Measurements from ENCODE around the gene DOK7. TPM values are rescaled to one million over a fixed set of nuclear protein-coding genes. Genes with fewer than 3 reads are reported as not detected.

The DOK7 gene
- total and polyA plus RNA-seq, 4 donors, result 0.13 to 0.84 (median 0.46) TPM

DNA sequence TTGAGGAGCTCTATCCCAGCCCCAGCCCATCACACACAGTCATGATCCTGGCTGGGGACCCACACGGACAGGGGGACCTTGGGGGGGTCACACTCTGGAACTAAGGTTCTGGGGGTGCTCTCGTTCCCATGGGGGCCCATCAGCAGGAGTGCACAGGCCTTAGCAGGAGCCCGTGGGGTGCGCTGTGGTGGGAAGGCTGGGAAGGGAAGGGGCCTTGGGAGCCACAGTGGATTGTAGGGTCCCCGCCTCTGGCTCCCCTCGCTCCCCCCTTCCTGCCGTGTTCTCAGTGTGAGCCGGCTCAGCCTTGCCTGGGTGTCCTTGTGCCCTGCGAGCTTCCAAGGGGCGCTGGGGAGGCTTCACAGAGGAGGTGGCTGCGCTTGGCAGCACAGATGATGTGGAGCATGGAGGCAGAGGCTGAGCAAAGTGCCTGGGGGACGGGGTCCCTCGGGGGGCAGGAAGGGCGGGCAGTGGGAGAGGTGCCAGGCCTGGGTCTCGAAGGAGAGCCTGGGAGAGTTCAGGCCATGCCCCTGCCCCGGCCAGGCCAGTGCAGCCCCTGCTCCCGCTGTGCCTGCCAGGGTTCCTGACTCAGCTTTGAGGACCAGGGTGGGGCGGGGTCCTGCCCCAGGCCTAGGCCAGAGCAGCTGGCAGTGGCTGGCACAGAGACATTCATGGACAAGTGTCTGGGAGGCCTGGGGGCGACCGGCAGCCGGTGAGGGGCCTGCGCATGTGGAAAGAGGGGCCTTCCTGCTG, 26.9 kb upstream of the DOK7 start (continued):
- TF ChIP-seq, protein P1, sequence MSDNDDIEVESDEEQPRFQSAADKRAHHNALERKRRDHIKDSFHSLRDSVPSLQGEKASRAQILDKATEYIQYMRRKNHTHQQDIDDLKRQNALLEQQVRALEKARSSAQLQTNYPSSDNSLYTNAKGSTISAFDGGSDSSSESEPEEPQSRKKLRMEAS (IDR thresholded peaks at IDR 0.05), result no peak
- TF ChIP-seq SP1 (IDR thresholded peaks at IDR 0.05), result no peak
- TF ChIP-seq FOXA1 (IDR thresholded peaks at IDR 0.05), result no peak
- no peak for TF ChIP-seq JUND (IDR thresholded peaks at IDR 0.05)

DNA sequence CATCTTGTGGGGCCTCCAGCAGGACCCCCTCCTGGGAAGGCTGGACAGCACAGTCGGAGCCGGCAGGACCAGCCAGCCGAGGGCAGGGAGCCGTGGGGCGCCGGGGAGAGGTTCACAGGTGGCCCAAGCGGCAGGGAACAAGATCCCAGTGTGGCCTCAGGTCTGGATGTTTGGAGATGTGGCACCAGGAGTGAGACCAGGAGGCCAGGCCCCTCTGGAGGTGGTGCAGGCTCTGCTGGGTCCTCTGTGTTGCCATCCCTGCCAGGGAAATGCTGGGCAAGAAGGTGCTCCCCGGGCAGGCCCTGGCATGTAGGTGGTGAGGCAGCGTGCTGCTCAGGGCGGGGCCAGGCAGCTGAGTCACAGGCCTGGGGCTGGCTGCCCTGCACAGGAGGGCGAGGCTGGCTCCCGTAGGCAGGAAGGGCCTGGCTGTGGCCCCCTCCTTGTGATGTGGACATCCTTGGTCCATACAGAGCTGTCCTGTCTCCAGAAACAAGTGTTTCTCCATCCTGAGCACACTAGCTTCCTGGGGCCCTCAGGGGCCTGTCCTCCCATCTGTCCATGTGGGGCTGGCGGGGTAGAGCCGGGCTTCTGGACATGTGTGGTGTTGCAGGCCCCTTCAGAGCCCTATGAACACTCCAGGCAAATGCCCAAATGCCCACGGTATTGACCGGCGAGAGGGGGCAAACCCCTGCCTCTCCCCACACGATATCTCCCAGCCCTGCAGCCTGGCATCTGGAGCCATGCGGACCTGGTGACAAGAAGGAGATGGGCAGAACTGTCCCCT, 26.1 kb upstream of the DOK7 start:
- no peaks in the 10 kb centered on the region for H3K9me3 ChIP-seq (ENCODE audit: control insufficient read depth in 4 of 4, low read length in 3 of 4)
- no peaks in the 10 kb centered on the region for H3K27me3 ChIP-seq (ENCODE audit: control insufficient read depth in 4 of 4, insufficient read depth in 4 of 4, low read length in 3 of 4)
- no peak overlapping the region for H3K4me3 ChIP-seq (ENCODE audit: low read depth in 1 of 3, low read length in 3 of 3)
- no peak for TF ChIP-seq FOXA1 (IDR thresholded peaks at IDR 0.05)
- no peak for TF ChIP-seq JUND (IDR thresholded peaks at IDR 0.05)
- TF ChIP-seq TAF1 (conservative IDR thresholded peaks at IDR 0.05), result no peak
- TF ChIP-seq FOXA2 (IDR thresholded peaks at IDR 0.05), result no peak
- TF ChIP-seq HNF4A (conservative IDR thresholded peaks at IDR 0.05), result no peak
- no peak for TF ChIP-seq YY1 (IDR thresholded peaks at IDR 0.05)
- TF ChIP-seq GABPA (IDR thresholded peaks at IDR 0.05 in 1 of 2, conservative IDR thresholded peaks at IDR 0.05 in 1 of 2), result no peak
- TF ChIP-seq HNF4G (IDR thresholded peaks at IDR 0.05), result no peak
- TF ChIP-seq, protein P2, sequence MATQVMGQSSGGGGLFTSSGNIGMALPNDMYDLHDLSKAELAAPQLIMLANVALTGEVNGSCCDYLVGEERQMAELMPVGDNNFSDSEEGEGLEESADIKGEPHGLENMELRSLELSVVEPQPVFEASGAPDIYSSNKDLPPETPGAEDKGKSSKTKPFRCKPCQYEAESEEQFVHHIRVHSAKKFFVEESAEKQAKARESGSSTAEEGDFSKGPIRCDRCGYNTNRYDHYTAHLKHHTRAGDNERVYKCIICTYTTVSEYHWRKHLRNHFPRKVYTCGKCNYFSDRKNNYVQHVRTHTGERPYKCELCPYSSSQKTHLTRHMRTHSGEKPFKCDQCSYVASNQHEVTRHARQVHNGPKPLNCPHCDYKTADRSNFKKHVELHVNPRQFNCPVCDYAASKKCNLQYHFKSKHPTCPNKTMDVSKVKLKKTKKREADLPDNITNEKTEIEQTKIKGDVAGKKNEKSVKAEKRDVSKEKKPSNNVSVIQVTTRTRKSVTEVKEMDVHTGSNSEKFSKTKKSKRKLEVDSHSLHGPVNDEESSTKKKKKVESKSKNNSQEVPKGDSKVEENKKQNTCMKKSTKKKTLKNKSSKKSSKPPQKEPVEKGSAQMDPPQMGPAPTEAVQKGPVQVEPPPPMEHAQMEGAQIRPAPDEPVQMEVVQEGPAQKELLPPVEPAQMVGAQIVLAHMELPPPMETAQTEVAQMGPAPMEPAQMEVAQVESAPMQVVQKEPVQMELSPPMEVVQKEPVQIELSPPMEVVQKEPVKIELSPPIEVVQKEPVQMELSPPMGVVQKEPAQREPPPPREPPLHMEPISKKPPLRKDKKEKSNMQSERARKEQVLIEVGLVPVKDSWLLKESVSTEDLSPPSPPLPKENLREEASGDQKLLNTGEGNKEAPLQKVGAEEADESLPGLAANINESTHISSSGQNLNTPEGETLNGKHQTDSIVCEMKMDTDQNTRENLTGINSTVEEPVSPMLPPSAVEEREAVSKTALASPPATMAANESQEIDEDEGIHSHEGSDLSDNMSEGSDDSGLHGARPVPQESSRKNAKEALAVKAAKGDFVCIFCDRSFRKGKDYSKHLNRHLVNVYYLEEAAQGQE (IDR thresholded peaks at IDR 0.05), result no peak
- H3K4me1 ChIP-seq (ENCODE audit: control insufficient read depth in 4 of 4, insufficient read depth in 4 of 4, low read length in 3 of 4), result peaks cover 3 to 10% (median 6%) of the 10 kb centered on the region in 4 donors
- no peak for DNase-seq (ENCODE audit: low spot score)
- H3K27ac ChIP-seq (ENCODE audit: low read depth in 1 of 2, low read length in 2 of 2), result no peak overlapping the region
- no peak overlapping the region for H3K9ac ChIP-seq (ENCODE audit: low read depth in 1 of 2, low read length in 2 of 2)
- peaks cover 0 to 3% (median 0%) of the 10 kb centered on the region in 4 donors for H3K36me3 ChIP-seq (ENCODE audit: control insufficient read depth in 4 of 4, insufficient read depth in 3 of 4, low read depth in 1 of 4, low read length in 3 of 4)
- WGBS, result 83% methylated on average over 19 of the region's 19 CpGs

DNA sequence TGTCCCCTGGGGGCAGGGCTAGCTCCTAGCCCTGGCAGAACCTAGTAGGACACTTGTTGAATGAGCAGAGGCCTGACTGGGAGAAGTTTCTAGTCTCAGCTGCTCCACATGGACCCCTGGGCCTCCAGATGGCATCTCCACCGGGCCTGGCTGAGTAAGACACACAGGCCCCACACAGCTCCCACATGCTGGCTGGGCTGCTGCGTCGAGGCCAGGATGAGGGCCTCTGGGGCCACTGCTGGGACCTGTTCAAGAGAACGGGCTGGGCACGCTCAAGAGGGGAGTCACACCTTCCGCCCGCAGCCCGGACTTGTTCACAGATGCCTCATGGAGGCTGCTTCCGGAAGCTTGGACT, 25.5 kb upstream of the DOK7 start:
- Histone ChIP-seq H3K27me3 (ENCODE audit: control insufficient read depth in 4 of 4, insufficient read depth in 4 of 4, low read length in 3 of 4) (no peaks in the 10 kb centered on the region), H3K4me3 (ENCODE audit: low read depth in 1 of 3, low read length in 3 of 3) (no peak overlapping the region), H3K4me1 (ENCODE audit: control insufficient read depth in 4 of 4, insufficient read depth in 4 of 4, low read length in 3 of 4) (peaks cover 3 to 14% (median 8%) of the 10 kb centered on the region in 4 donors), H3K9me3 (ENCODE audit: control insufficient read depth in 4 of 4, low read length in 3 of 4) (no peaks in the 10 kb centered on the region), H3K9ac (ENCODE audit: low read depth in 1 of 2, low read length in 2 of 2) (no peak overlapping the region), H3K36me3 (ENCODE audit: control insufficient read depth in 4 of 4, insufficient read depth in 3 of 4, low read depth in 1 of 4, low read length in 3 of 4) (peaks cover 0 to 3% (median 0%) of the 10 kb centered on the region in 4 donors), H3K27ac (ENCODE audit: low read depth in 1 of 2, low read length in 2 of 2) (no peak overlapping the region)
- no peak for DNase-seq (ENCODE audit: low spot score)
- whole genome bisulfite sequencing, result 95% methylated on average over 9 of the region's 9 CpGs
- TF ChIP-seq SP1 (IDR thresholded peaks at IDR 0.05), result no peak
- TF ChIP-seq GABPA (IDR thresholded peaks at IDR 0.05 in 1 of 2, conservative IDR thresholded peaks at IDR 0.05 in 1 of 2), result no peak
- no peak for TF ChIP-seq RXRA (IDR thresholded peaks at IDR 0.05)
- TF ChIP-seq, protein P2 (IDR thresholded peaks at IDR 0.05), result no peak
- TF ChIP-seq FOXA2 (IDR thresholded peaks at IDR 0.05), result no peak
- TF ChIP-seq, protein P3, sequence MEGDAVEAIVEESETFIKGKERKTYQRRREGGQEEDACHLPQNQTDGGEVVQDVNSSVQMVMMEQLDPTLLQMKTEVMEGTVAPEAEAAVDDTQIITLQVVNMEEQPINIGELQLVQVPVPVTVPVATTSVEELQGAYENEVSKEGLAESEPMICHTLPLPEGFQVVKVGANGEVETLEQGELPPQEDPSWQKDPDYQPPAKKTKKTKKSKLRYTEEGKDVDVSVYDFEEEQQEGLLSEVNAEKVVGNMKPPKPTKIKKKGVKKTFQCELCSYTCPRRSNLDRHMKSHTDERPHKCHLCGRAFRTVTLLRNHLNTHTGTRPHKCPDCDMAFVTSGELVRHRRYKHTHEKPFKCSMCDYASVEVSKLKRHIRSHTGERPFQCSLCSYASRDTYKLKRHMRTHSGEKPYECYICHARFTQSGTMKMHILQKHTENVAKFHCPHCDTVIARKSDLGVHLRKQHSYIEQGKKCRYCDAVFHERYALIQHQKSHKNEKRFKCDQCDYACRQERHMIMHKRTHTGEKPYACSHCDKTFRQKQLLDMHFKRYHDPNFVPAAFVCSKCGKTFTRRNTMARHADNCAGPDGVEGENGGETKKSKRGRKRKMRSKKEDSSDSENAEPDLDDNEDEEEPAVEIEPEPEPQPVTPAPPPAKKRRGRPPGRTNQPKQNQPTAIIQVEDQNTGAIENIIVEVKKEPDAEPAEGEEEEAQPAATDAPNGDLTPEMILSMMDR (IDR thresholded peaks at IDR 0.05; ENCODE audit: low read depth, low read length, missing input control), result no peak
- no peak for TF ChIP-seq RAD21 (IDR thresholded peaks at IDR 0.05)
- TF ChIP-seq YY1 (IDR thresholded peaks at IDR 0.05), result no peak
- no peak for TF ChIP-seq NR2F2 (IDR thresholded peaks at IDR 0.05)
- TF ChIP-seq, protein P1 (IDR thresholded peaks at IDR 0.05), result no peak
- no peak for TF ChIP-seq HNF4G (IDR thresholded peaks at IDR 0.05)
- TF ChIP-seq FOXA1 (IDR thresholded peaks at IDR 0.05), result no peak
- no peak for TF ChIP-seq EGR1 (IDR thresholded peaks at IDR 0.05; ENCODE audit: low read depth in 2 of 2)
- no peak for TF ChIP-seq HNF4A (conservative IDR thresholded peaks at IDR 0.05)
- TF ChIP-seq, protein P4, sequence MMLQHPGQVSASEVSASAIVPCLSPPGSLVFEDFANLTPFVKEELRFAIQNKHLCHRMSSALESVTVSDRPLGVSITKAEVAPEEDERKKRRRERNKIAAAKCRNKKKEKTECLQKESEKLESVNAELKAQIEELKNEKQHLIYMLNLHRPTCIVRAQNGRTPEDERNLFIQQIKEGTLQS (IDR thresholded peaks at IDR 0.05), result no peak
- TF ChIP-seq JUND (IDR thresholded peaks at IDR 0.05), result no peak
- TF ChIP-seq TAF1 (conservative IDR thresholded peaks at IDR 0.05), result no peak
